HG02763 (cell line): ENCODE results near the gene MRTFB.

Source experiments
- ATAC-seq: cut with Tn5 transposase; IDR thresholded peaks from one replicate; pipeline ENCODE4 v1.9.1; 2021; ENCODE audit warnings: mild to moderate bottlenecking, moderate library complexity; ENCODE audit not compliant: unreplicated experiment

Gene MRTFB

DNA sequence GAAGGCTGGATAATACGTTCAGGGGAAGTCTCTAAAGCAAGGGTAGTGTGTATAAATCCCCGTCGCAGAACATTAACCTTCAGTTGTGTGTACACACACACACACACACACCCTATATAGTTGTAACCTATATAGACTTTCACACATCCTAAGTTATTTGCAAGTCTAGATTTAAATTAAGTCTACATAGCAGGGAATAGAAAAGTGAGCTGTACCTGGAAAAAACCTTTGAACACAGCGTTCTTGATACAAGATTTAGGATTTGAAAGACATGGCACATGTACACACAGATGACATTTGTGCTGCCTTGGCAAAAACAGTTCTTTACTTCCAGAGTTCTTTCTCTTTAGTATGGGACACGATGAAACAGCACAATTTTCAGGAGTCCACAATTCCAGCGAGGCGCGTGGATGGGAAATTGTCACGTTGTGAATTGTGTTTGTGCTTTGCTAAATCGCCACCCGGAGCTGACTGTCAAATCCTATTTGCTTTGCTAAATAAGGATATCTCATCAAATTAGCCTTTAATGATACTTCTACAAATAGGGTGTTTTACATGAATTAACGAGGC is 233.9 kb downstream of the MRTFB start:
- no peak for ATAC-seq

DNA sequence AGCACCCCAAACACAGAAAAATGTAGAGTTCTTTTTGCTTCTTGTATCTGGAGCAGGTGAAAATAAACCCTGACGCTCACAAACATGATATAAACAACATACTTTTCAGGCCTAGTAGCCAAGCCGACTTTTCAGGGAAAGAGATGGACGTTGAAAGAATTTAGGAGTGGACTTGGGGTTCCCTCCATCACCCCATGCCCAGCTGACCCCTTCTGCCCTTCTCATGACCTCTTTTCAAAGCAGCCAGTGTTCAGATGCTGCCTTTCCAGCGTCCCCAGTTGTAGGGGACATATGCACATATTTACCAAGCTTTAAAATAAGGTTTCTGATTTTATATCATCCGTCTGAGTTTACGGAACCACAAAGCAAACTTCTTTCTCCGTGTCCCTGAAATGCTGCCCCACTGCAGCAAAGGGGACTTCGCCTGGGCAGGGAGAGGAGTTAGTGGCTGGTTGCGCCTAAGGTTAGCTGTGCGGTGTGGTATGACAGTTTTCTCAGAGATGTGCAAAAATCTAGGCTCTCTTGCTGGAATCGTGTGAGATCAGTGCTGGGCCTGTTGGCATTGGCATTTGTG is 235.5 kb downstream of the MRTFB start:
- no peak for ATAC-seq

DNA sequence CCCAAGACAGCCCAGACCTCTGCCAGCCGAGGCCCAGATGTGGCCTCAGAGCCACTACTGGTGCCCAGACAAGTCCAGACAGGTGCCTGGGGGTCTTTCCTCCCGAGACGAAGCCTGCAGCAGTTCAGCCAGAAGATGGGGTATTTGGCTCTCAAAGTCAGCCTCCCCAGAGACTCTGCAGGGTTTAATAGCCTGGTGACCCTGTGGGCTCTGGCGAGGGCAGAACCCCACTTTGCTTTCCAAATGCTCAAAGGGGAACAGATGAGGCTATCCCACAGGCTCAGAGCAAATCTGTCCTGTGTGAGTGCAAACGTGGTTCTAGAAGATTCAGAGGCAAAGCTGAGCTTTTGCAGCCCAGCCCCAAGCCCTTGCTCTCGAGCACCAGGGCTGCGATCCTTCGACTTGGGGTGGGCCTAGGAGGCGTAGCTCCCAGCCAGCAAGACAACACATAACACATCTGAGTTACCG is 236.0 kb downstream of the MRTFB start:
- no peak for ATAC-seq

DNA sequence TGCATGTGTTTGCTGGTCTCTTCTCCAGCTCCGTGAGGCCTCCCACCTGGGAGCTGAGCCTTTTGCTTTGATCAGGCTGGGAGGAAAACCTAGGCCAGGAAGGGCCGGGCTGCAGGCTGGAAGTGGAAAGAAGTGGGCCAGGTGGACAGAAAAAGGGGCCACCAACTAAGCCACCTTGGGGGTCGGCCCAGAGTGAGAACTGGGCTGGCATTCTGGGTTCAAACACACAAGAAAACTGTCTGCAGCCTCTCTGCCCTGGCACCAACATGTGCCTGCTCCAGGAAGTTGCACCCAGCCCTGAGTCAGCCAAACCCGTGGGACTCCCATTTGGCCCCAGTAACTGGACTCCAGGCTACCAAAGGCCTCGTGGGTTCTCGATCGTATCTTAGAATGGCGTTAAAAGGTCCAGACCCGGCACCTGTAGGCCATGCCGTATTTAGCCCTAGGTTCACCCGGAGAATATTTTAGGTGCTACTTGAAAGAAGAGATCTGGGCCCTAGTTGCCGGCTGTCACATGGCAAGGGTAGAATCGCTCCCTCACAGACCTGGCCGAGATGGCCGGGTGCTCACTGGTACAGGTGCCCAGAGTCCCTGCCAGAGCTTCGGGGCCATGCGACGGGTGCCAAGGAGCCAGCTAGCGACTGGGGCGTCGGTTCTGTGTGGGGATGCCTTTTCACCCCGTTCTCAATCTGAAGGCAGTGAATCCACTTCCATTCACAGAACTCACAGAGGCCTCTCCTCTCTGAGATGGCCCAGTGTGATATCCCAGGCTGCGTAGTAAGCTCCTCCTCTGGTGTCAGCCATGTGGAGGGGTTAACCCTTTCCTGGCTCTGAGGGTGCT is 236.6 kb downstream of the MRTFB start:
- no peak for ATAC-seq

DNA sequence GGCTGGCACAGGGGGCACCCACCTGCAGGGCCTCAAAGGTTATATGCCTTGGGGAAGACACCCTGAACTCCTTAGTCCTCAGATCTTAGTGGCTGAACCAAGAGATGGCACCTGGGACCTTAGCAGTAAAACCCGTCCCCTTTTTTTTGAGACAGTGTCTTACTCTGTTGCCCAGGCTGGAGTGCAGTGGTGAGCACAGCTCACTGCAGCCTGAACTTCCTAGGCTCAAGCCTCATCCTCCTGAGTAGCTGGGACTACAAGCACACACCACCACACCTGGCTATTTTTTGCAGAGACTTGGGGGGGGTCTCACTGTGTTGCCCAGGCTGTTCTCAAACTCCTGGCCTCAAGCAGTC is 237.2 kb downstream of the MRTFB start:
- no peak for ATAC-seq

DNA sequence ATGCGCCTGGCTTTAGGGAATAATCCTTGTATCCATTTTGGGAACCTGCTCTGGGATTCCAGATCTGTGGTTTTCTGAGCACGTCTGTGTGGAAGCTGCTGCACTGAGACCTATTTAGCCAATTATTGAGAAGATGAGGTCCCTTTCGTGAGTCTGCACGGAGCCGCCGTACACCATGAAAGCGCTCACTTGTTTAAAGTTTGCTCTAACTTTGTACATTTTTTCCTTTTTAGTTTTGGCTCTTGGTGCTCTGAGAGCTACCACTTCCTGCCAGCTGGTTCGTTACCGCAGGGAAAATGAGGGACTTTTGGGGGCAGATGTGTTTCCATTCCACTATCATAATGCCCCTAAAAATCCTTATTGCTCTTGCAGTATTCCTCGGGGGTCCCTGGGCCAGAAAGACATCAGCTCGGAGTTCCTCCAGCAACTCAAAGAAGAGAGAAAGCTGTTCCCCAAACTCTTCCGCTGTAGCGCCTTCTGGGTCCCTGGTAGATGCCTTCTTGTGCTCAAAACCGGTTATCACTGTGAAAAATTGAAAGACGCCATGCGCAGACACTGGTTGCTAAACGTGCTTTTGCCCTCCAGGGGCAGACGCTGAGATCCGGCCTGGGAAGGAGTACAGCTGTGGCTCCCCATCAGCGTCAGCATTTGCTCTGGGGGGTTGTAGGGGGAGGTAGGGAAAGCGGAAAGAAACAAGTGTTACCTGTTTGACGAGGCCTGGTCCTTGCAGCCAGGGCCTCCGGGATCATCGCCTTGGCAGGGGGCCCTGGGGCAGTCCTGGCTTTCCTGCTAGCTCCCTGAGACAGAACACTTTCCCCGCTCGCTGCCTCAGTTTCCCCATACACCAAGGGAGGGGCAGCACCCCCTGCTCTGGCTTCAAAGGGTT is 238.1 kb downstream of the MRTFB start:
- no peak for ATAC-seq

DNA sequence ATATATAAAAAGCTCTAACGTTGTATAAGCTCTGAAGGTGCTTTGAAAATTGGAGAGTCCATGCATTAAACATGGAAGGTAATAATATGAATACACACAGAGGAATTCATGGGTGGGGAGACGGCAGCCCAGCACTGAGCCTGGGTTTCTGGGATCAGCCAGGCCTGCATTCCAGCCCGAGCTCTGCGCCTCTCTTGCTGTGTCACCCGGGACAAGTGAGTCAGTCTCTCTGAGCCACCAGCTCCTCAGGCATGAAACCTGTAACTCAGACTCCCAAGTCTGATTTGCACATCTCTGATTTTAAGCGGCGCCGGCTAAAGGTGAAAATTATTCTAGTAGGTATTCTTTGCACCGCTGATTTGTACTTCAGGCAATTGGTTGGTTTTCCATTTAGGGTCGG is 238.8 kb downstream of the MRTFB start:
- ATAC-seq, result no peak

DNA sequence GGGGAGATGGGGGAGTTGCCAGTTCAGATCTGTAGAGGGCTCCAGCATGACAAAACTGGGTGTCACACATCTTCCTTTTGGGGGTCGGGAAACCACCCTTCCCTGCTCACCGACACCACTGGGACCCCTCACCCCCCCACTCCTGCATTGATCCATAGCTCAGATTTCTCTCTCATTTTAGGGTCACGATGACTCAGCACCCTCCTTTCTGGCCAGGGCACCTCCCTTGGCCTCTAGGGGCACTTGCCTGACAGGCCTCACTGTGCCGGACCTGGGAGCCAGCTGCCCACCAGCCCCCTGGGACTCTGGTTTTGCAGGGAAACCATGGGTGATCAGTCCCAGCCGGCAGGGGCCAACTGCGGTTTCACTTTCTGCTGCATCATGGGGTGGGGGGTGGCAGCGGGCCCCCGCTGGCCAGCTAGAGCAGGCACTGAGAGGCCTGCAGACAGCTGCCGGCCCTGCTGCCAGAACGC is 239.4 kb downstream of the MRTFB start:
- peak; percentile 63 for ATAC-seq

DNA sequence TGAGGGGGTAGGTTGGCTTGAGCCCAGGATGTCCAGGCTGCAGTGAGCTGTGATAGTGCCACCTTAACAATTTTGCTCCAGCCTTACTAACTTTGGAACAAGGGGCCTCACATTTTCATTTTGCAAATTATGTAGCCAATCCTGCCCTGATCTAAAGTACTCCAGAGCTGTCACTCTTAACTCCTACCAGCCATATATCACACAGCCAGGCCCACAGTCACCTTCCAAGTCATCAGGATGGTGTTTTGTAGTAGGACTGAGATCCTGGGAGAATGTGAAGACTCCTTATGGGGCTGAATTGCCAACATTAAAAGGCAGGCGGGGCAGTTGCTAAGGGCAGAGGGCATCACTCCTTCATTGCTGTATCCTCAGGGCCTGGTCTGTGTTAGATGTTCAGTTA is 243.0 kb downstream of the MRTFB start:
- no peak for ATAC-seq

DNA sequence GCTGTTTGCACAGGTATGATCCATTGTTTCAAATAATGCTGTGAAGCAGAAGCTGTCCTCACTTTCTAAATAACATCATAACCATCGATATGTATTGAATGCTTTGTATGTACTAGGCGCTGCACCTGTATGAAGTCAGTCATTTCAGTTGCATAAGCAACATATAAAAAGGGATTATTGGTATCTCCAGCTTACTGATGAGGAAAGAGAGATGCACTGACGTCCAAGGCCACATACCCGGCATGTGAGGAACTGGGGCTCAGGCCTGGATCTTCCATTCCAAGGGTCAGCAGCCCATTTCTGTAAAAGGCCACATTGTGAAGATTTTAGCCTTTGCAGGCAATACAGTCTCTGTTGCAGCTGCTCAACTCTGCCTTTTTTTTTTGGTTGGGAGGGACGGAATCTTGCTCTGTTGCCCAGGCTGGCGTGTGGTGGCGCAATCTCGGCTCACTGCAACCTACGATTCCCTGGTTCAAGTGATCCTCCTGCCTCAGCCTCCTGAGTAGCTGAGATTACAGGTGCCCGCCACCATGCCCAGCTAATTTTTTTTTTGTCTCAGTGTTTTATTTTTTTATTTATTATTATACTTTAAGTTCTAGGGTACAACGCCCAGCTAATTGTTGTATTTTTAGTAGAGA is 244.7 kb downstream of the MRTFB start:
- no peak for ATAC-seq
